GM21528 (cell line): ENCODE results near the gene BBX.
"Not testable (repeated sequence)": the region's sequence is repeated elsewhere in the genome, so short reads cannot be mapped to it uniquely, and the experiment has no call there.

ENCODE experiments used
- ATAC-seq: cut with Tn5 transposase; IDR thresholded peaks from one replicate; pipeline ENCODE4 v1.9.1; 2021; ENCODE audit warnings: mild to moderate bottlenecking, moderate library complexity; ENCODE audit not compliant: unreplicated experiment, low FRiP score

BBX gene

GRCh38 chr3:107676469-107677309, 153.9 kb downstream of the BBX start:
- no peak for ATAC-seq

GRCh38 chr3:107679921-107680320, 157.2 kb downstream of the BBX start:
- ATAC-seq, result no peak

GRCh38 chr3:107680698-107681097, 157.9 kb downstream of the BBX start:
- ATAC-seq, result no peak

- no peak for ATAC-seq
Observed at GRCh38 chr3:107681396-107681795, 158.6 kb downstream of the BBX start.

DNA sequence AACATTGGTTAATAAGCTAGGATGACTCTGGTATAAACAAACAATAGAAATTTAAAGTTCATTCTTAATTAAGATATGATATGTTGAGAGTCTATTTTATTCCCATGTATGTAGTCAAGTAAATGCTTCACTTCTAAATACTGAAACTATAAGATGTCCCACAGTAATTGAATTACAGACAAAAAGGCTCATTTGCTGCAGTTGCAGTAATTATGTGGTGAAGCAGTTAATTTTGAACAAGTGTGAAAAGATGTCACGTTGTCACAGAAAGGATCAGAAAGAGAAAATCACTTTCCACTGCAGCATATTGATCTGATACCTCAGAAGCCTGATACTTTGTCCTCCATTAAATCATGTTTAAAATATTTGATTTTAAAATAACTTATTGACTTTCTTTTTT, 159.8 kb downstream of the BBX start:
- ATAC-seq, result no peak

- ATAC-seq, result no peak
Observed at GRCh38 chr3:107683447-107683846, 160.7 kb downstream of the BBX start.

GRCh38 chr3:107684431-107684925, 161.7 kb downstream of the BBX start:
- no peak for ATAC-seq

DNA sequence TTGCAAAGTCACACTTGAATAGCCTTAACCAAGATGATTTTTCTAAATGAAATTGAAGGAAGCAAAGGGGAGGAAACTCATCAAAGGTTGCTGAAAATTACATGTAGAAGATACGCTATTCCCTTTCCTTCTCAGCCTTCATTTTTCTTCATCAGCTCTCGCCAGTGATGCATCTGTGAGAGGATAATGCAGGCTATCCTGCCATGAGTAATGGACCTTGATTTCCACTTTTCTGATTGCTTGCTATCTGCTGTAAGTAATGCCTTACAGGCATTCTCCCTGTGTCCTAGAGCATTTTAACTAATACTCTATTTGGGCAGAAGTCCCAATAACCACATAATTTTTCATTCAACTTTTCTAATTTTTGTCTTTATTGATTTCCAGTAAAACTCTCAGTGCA, 162.6 kb downstream of the BBX start:
- no peak for ATAC-seq

GRCh38 chr3:107687056-107687581, 164.4 kb downstream of the BBX start:
- ATAC-seq, result no peak

- no peak for ATAC-seq
Observed at GRCh38 chr3:107689355-107689754, 166.6 kb downstream of the BBX start.

- ATAC-seq, result peak; percentile 67
Observed at GRCh38 chr3:107690522-107691138, 167.9 kb downstream of the BBX start.

GRCh38 chr3:107691984-107692383, 169.2 kb downstream of the BBX start:
- not testable (repeated sequence) for ATAC-seq

- ATAC-seq, result not testable (repeated sequence)
Observed at GRCh38 chr3:107697348-107697747, 174.6 kb downstream of the BBX start.

- ATAC-seq, result not testable (repeated sequence)
Observed at GRCh38 chr3:107697855-107698254, 175.1 kb downstream of the BBX start.

GRCh38 chr3:107699682-107700081, 176.9 kb downstream of the BBX start:
- no peak for ATAC-seq

GRCh38 chr3:107701299-107701698, 178.5 kb downstream of the BBX start:
- no peak for ATAC-seq

- no peak for ATAC-seq
Observed at GRCh38 chr3:107704477-107704876, 181.7 kb downstream of the BBX start.

- ATAC-seq, result no peak
Observed at GRCh38 chr3:107705046-107705445, 182.3 kb downstream of the BBX start.

GRCh38 chr3:107710851-107711250, 188.1 kb downstream of the BBX start:
- no peak for ATAC-seq

DNA sequence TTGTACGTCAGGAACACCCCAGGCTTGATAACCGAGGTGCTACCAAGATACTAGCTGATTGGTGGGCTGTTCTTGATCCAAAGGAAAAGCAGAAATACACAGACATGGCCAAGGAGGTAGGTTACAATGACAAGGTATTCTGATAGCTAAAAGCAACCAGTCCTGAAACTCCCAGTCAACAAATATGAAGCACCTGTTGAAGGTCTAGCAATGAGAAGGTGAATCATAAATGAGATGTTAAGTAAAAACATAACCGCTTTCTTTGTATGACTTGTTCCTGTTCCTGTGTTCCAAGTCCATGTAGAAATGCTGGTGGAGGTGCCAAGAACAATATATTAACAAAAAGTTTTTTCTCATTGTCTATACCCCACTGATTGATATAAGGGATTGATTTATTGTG, 194.0 kb downstream of the BBX start:
- no peak for ATAC-seq

DNA sequence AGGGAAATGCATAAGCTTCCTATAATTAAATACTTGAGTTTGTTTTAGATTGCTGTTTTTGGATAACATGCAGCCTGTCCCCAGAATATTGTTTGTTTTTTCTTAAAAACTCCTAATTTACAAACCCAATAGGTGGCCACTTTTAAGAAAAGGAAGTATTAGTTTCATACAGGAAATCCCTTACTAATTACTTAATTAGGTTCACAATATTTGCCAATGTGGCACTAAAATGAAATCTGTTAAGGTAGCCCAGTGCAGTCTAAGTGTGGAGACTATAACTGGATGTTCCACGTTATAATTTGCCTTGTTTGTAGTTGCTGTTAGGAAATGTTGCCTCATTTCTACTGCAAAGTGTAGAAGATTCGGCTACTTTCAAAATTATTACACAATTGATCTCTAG, 195.8 kb downstream of the BBX start:
- ATAC-seq, result no peak

- ATAC-seq, result no peak
Observed at GRCh38 chr3:107727102-107727501, 204.3 kb downstream of the BBX start.
